ENCODE data around the gene MYL6. TPM values are rescaled to one million over a fixed set of nuclear protein-coding genes. Genes with fewer than 3 reads are reported as not detected.

MYL6 gene
- total RNA-seq (2022; extraction: Qiagen RNA extraction): 2,099 to 2,877 TPM (median 2,163 TPM) in 5 replicates

GRCh38 chr12:56158029-56158925, at the start of gene MYL6:
MYL6 (plus strand) TSS chr12:56158359; CDS start chr12:56158402, 43 bp downstream.

DNA sequence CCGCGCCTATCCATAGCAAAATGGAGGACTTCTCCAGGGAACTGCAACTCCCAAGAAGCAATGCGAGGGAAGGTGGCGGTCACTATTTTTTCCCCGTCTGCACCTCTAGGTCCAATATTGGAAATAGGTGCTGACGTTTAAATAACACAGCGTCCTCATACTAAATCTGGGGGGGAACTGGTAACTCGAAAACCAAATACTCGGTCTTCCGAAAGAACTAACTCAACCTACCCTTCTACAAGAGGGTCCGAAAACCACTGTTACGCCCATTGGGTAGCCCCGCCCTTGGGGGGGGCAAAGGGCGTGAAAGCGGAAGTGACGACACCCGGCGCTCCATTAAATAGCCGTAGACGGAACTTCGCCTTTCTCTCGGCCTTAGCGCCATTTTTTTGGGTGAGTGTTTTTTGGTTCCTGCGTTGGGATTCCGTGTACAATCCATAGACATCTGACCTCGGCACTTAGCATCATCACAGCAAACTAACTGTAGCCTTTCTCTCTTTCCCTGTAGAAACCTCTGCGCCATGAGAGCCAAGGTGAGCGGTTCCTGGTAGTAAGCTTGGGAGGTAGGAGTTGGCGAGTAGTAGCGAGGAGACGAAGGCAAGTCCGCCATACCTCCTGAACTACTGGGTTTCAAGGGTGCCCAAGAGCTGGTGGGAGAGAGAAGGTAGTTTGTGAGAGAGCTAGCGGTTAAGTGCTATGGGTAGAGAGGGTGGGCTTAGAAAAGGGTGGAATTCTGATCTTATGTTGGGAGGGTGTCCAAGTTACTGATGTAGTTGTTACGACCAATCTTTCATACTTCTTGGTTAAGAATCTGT, 41.7 kb upstream of the MYL6 start, which contains the start of gene RPL41:
RPL41 (plus strand) TSS at position 367 of the 815 bp plus-strand sequence.

DNA sequence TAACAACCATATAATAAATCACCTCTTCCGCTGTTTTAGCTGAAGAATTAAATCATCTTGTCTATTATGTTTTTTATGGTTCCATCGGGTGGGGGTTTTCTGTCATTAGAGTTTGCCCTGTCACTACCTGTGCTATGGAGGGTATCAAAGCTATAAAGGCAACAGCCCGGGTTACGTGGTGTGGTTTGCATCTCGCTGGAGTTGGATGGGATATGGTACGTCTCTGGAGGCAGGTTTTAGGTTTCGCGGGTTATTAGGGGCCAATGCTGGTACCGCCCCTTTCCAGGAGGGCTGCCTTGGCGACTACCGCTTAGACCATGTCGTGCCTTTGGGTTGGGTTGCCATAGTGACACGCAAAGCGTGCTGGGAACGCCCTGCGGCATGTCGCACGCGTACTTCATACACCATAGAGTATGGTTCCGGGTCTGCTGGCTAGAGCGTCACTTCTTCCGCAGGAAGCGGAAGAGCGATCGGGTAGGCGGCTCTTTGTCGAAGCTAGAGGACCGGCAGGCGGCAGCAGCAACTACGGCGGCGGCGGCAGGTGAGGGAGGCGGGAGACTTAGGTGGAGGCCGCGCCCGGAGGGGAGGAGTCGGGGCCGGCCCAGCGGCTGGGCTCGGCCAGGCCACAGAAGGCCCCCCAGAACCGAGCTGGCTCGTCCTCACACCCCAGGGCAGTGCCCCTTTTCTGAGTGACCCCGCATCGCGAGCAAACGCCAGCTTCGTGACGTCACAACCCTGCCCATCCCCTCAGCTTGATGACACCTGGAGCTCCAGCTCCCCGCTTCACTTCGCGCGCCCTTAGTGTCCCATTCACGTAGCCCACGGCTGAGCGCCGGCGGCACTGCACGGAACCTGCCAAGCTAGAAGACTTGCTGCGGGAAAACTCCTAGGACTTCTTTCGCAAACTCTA, 40.1 kb upstream of the MYL6 start, which contains the start of gene ZC3H10:
ZC3H10 (plus strand) TSS at position 489 of the 910 bp plus-strand sequence. CDS start 2,297 bp downstream, outside the sequence.

DNA sequence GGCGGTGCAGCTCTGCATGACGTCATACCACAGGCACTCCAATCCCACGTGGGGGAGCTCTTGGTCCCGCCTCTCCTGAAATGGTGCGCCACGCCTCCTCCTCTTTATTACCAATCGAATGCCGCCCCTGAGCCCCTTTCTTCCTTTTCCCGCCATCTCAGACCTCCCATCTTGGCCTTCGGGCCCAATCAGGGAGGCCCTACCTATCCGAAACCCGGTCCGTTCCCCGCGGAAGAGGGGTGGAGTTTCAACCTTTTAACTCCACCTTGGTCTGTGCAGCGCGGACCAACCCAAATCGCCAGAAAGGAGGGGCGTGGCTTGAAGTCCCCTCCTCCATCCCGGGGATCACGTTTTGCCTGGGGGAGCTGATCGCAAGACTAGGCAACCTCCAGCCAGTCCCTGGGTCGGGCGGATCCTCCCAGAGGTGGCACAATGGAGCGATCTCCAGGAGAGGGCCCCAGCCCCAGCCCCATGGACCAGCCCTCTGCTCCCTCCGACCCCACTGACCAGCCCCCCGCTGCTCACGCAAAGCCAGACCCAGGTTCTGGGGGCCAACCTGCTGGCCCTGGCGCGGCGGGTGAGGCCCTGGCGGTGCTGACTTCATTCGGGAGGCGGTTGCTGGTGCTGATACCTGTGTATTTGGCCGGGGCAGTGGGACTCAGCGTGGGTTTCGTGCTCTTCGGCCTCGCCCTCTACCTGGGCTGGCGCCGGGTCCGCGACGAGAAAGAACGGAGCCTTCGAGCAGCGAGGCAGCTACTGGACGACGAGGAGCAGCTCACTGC, 30.1 kb upstream of the MYL6 start, which contains the start of gene ESYT1:
ESYT1 (plus strand) TSS at position 380 of the 782 bp plus-strand sequence; CDS start at position 433, 53 bp downstream.

GRCh38 chr12:56152132-56152755, 5.9 kb upstream of the MYL6 start, which contains the start of gene MYL6B:
MYL6B (plus strand) TSS chr12:56152587; CDS start chr12:56153919, 1,332 bp downstream.

DNA sequence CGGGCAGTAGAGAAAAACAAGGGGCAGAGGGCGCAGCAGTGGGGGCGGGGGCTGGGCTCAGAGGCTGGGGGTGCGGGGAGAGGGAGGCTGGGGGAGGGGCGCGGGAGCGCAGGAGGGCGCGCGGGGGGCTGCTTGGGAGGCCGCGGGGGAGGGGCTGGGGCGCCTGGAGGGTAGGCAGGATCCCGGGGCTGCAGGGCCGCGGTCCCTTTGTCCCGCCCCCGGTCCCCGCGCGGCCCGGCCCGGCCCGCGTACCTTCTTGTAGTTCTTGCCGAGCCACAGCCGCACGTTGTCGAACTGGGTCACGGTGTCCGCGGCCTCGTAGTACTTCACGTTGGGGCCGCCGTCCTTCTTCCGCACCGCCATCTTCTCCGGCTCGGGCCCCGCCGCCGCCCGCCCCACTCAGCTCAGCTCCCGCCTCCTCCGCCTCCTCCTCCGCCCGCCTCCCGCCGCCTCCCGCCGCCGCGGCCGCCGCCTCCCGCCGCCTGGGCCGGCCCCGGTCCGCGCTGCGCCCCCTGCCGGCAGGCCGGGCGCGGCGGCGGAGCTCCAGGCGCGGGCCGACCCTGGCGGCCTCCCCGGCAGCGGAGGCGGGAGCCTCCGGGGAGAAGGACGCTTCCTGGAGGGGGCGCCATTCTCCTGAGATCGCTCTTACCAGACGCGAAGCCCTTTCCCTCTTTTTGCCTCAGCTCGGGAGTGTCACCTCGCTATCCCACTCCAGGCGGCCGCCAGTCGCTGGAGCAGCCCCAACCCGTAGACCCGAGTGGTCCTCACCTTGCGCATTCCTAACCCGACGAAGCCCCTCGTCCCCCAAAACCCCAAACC, 31.1 kb downstream of the MYL6 start, which contains the start of gene SMARCC2:
SMARCC2 (minus strand) TSS at position 385 of the 819 bp plus-strand sequence; CDS start at position 363, 22 bp downstream.

Other genes starting within 250 kb of the MYL6 start
- gene PYM1, start 230.5 kb upstream of the MYL6 start, total RNA-seq (2022; extraction: Qiagen RNA extraction): 37.2 to 39.7 TPM (median 38.6 TPM) in 5 replicates
- gene DGKA, start 227.2 kb upstream of the MYL6 start, total RNA-seq (2022; extraction: Qiagen RNA extraction): 14.3 to 21.8 TPM (median 17.7 TPM) in 5 replicates
- gene PMEL, start 192.3 kb upstream of the MYL6 start, total RNA-seq (2022; extraction: Qiagen RNA extraction): 0.77 to 1.0 TPM (median 0.89 TPM) in 5 replicates
- gene CDK2, start 191.5 kb upstream of the MYL6 start, total RNA-seq (2022; extraction: Qiagen RNA extraction): 46.4 to 60.7 TPM (median 57.7 TPM) in 5 replicates
- gene RAB5B, start 184.3 kb upstream of the MYL6 start, total RNA-seq (2022; extraction: Qiagen RNA extraction): 27.1 to 36.8 TPM (median 34.3 TPM) in 5 replicates
- 7.9 to 10.5 TPM (median 9.1 TPM) in 5 replicates for gene SUOX, start 161.1 kb upstream of the MYL6 start, total RNA-seq (2022; extraction: Qiagen RNA extraction)
- gene IKZF4, start 137.3 kb upstream of the MYL6 start, total RNA-seq (2022; extraction: Qiagen RNA extraction): 1.9 to 3.6 TPM (median 2.2 TPM) in 5 replicates
- gene RPS26, start 116.4 kb upstream of the MYL6 start, total RNA-seq (2022; extraction: Qiagen RNA extraction): 654 to 868 TPM (median 725 TPM) in 5 replicates
- 1.0 to 1.8 TPM (median 1.6 TPM) in 5 replicates for gene ERBB3, start 78.2 kb upstream of the MYL6 start, total RNA-seq (2022; extraction: Qiagen RNA extraction)
- gene PA2G4, start 53.8 kb upstream of the MYL6 start, total RNA-seq (2022; extraction: Qiagen RNA extraction): 281 to 362 TPM (median 303 TPM) in 5 replicates
- 4,645 to 5,946 TPM (median 5,878 TPM) in 5 replicates for gene RPL41, start 41.7 kb upstream of the MYL6 start, total RNA-seq (2022; extraction: Qiagen RNA extraction)
- 2.2 to 3.5 TPM (median 3.0 TPM) in 5 replicates for gene ZC3H10, start 40.1 kb upstream of the MYL6 start, total RNA-seq (2022; extraction: Qiagen RNA extraction)
- 61.9 to 73.2 TPM (median 68.2 TPM) in 5 replicates for gene ESYT1, start 30.1 kb upstream of the MYL6 start, total RNA-seq (2022; extraction: Qiagen RNA extraction)
- gene MYL6B, start 5.8 kb upstream of the MYL6 start, total RNA-seq (2022; extraction: Qiagen RNA extraction): 70.7 to 88.4 TPM (median 84.6 TPM) in 5 replicates
- 29.0 to 40.5 TPM (median 39.1 TPM) in 5 replicates for gene SMARCC2, start 31.1 kb downstream of the MYL6 start, total RNA-seq (2022; extraction: Qiagen RNA extraction)
- 19.2 to 26.8 TPM (median 25.5 TPM) in 5 replicates for gene RNF41, start 63.6 kb downstream of the MYL6 start, total RNA-seq (2022; extraction: Qiagen RNA extraction)
- gene NABP2, start 66.0 kb downstream of the MYL6 start, total RNA-seq (2022; extraction: Qiagen RNA extraction): 55.2 to 63.7 TPM (median 60.3 TPM) in 5 replicates
- gene SLC39A5, start 71.7 kb downstream of the MYL6 start, total RNA-seq (2022; extraction: Qiagen RNA extraction): 0.09 TPM in 2 of 5 replicates, not detected in the others
- gene ANKRD52, start 100.0 kb downstream of the MYL6 start, total RNA-seq (2022; extraction: Qiagen RNA extraction): 36.1 to 51.0 TPM (median 50.0 TPM) in 5 replicates
- gene COQ10A, start 108.6 kb downstream of the MYL6 start, total RNA-seq (2022; extraction: Qiagen RNA extraction): 16.9 to 19.6 TPM (median 18.6 TPM) in 5 replicates
- 143 to 171 TPM (median 150 TPM) in 5 replicates for gene CS, start 142.0 kb downstream of the MYL6 start, total RNA-seq (2022; extraction: Qiagen RNA extraction)
- 120 to 150 TPM (median 144 TPM) in 5 replicates for gene CNPY2, start 157.6 kb downstream of the MYL6 start, total RNA-seq (2022; extraction: Qiagen RNA extraction)
- 16.2 to 19.1 TPM (median 17.9 TPM) in 5 replicates for gene PAN2, start 175.6 kb downstream of the MYL6 start, total RNA-seq (2022; extraction: Qiagen RNA extraction)
- gene IL23A, start 180.5 kb downstream of the MYL6 start, total RNA-seq (2022; extraction: Qiagen RNA extraction): 0.35 to 1.0 TPM (median 0.57 TPM) in 5 replicates
- 11.8 to 15.2 TPM (median 12.7 TPM) in 5 replicates for gene STAT2, start 201.7 kb downstream of the MYL6 start, total RNA-seq (2022; extraction: Qiagen RNA extraction)
- not detected in 5 replicates for gene APOF, start 204.5 kb downstream of the MYL6 start, total RNA-seq (2022; extraction: Qiagen RNA extraction)

All from A549 treated with CORT108297 at 1 μM for 4 hours (cell line).